ENCODE results near the gene SPACA4.

DNA sequence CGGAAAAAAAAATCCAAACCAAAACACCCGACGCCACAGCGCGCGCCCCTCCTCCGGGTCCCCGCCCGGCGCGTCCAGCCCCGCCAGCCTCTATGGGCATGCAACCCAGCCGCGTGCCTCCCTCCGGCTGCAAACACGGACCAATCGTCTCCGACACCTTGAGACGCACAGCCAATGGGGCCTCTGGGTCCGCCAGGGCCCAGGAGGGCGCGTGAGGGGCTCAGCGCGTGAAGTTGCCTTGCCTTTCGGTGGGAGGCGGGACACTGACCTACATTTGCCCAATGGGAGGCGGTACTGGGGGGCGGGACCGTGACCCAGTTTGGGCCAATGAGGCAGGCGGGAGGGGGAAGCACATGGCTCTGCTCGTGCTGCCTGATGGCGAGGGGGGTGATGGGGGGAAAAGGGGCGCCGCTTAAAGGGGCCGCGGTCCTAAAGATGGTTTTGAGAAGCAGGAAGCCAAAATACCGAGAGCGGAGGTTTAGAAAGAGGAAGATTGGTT lies 31.0 kb downstream of the SPACA4 start:
- TF ChIP-seq SP1 (IDR thresholded peaks at IDR 0.05) = peak; percentile 87
- TF ChIP-seq, protein P1, sequence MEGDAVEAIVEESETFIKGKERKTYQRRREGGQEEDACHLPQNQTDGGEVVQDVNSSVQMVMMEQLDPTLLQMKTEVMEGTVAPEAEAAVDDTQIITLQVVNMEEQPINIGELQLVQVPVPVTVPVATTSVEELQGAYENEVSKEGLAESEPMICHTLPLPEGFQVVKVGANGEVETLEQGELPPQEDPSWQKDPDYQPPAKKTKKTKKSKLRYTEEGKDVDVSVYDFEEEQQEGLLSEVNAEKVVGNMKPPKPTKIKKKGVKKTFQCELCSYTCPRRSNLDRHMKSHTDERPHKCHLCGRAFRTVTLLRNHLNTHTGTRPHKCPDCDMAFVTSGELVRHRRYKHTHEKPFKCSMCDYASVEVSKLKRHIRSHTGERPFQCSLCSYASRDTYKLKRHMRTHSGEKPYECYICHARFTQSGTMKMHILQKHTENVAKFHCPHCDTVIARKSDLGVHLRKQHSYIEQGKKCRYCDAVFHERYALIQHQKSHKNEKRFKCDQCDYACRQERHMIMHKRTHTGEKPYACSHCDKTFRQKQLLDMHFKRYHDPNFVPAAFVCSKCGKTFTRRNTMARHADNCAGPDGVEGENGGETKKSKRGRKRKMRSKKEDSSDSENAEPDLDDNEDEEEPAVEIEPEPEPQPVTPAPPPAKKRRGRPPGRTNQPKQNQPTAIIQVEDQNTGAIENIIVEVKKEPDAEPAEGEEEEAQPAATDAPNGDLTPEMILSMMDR (IDR thresholded peaks at IDR 0.05; ENCODE audit: low read depth, low read length, missing input control) = no peak
- TF ChIP-seq RAD21 (IDR thresholded peaks at IDR 0.05) = no peak
- TF ChIP-seq JUND (IDR thresholded peaks at IDR 0.05) = peak in 1 of 2 donors; percentile 22
- TF ChIP-seq NR2F2 (IDR thresholded peaks at IDR 0.05) = peak; percentile 50

Data from liver (tissue), 3 donors.